Transverse colon (tissue), 4 donors: Measurements from ENCODE around the gene ADK. TPM values are rescaled to one million over a fixed set of nuclear protein-coding genes. Genes with fewer than 3 reads are reported as not detected.

Source experiments
- DNase-seq: peaks from one replicate; pipeline ENCODE4 v3.0.0-alpha.2; 2019
- H3K27ac ChIP-seq, 4 donors: fragments of 200-600 bp; sonication (generic); 2 replicates each; pipeline ENCODE4 v1.5.1; 2016 to 2018; ENCODE audit warnings: inconsistent platforms in 4 of 4
- H3K27me3 ChIP-seq: fragments of 200-600 bp; sonication (generic); 2 replicates; pipeline ENCODE4 v1.5.1; 2017; ENCODE audit warnings: inconsistent platforms
- H3K36me3 ChIP-seq, 4 donors: fragments of 200-600 bp; sonication (generic); 2 replicates each; pipeline ENCODE4 v1.5.1; 2017 to 2019; ENCODE audit warnings: inconsistent platforms in 4 of 4
- H3K4me1 ChIP-seq, 4 donors: fragments of 200-600 bp; sonication (generic); 2 replicates each; pipeline ENCODE4 v1.5.1; 2017 to 2020; ENCODE audit warnings: inconsistent platforms in 4 of 4
- H3K4me3 ChIP-seq, 4 donors: fragments of 200-600 bp; sonication (generic); 1 replicate in 1 of 4; 2 replicates in 3 of 4; pipeline versions ENCODE4 v1.5.1 to v1.6.1; 2017 to 2019; ENCODE audit warnings: inconsistent platforms in 4 of 4
- H3K9me3 ChIP-seq, 2 donors: fragments of 200-600 bp; sonication (generic); 2 replicates each; pipeline ENCODE4 v1.5.1; 2017 to 2019; ENCODE audit warnings: inconsistent platforms in 2 of 2
- EP300 ChIP-seq: sonication (generic); formaldehyde crosslinking; IDR thresholded peaks from one replicate; pipeline ENCODE4 v1.6.1; 2017; ENCODE audit warnings: antibody characterized with exemption, low read depth
- POLR2A ChIP-seq: fragments of 450-650 bp; IDR thresholded peaks from one replicate; pipeline ENCODE4 v1.6.1; 2016; ENCODE audit warnings: antibody characterized with exemption, mild to moderate bottlenecking, moderate library complexity
- POLR2AphosphoS5 ChIP-seq, 3 donors: sonication (generic); formaldehyde crosslinking; IDR thresholded peaks; one replicate each; pipeline ENCODE4 v1.6.1; 2016; ENCODE audit warnings: antibody characterized with exemption in 3 of 3
- WGBS, 2 donors: methylation state at CpG; one replicate each; pipeline ENCODE4 v1.1.5; 2018; ENCODE audit warnings: low coverage in 1 of 2; 5-methylcytosine and 5-hydroxymethylcytosine counted together
- in situ Hi-C, 4 donors: fragments of 200-750 bp; cut with MboI; loops; one replicate each; pipeline versions ENCODE4 v1.15.0 to v1.15.1; 2017; ENCODE audit warnings: low sequenced_read_pairs in 3 of 4, low pct_ligation_motif_present in 1 of 4, low pct_unique_long_range_greater_than_20kb in 1 of 4
- intact Hi-C: fragments of 100-400 bp; cut with DNase I; formaldehyde crosslinking; loops from one replicate; pipeline ENCODE4 v1.15.1; 2023; ENCODE audit warnings: low total_unique reads
- total RNA-seq, 4 donors: library from RNA; depleted of rRNA; stranded (reverse); fragments of >200 nt; gene quantifications; one replicate each; pipeline ENCODE4 v1.1.0, GENCODE V29; 2016
- TF ChIP-seq, protein P1 (sequence below), 5 experiments: fragments of 200-600 bp in 3 of 5; fragments of 450-650 bp in 2 of 5; sonication (generic) in 3 of 5; IDR thresholded peaks; 1 replicate in 2 of 5; 2 replicates in 3 of 5; pipeline ENCODE4 v1.5.1; 2016 to 2017; ENCODE audit warnings: antibody characterized with exemption in 5 of 5, inconsistent platforms in 3 of 5, mild to moderate bottlenecking in 2 of 5, moderate library complexity in 1 of 5

ADK gene
- total RNA-seq, 4 donors from 2014 or later = 6.8 to 25.2 (median 14.8) TPM

DNA sequence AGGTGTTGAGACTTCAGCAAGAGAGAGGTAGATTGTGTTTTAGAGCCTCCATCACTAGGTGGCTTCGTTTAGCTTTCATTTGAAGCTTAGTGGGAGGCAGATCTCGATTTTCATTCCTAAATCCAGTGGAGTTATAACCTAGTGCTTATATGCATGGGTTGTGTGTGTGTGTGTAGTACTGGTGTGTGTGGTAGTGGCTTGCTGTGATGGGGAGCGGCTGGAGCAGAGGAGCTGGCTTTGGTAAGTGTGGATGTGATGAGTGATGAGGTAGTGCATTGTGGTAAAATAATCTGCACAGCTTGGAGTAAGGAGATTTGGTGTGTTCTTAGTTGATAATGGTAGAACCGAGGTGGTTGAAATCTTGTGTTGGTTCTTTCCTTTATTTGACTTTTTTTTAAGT, 43.6 kb upstream of the ADK start:
- DNase-seq = no peak
- H3K4me1 ChIP-seq = peaks cover 0 to under 1% (median 0%) of the 10 kb centered on the region in 4 donors
- no peak overlapping the region for H3K4me3 ChIP-seq
- no peaks in the 10 kb centered on the region for H3K27me3 ChIP-seq
- no peak overlapping the region for H3K27ac ChIP-seq
- intact Hi-C loops (no loop called here), in situ Hi-C loops (no loop called here)
- H3K9me3 ChIP-seq = no peaks in the 10 kb centered on the region
- TF ChIP-seq EP300 = no peak
- TF ChIP-seq POLR2AphosphoS5 (IDR thresholded peaks at IDR 0.05) = no peak
- TF ChIP-seq POLR2A = no peak
- TF ChIP-seq, protein P1, sequence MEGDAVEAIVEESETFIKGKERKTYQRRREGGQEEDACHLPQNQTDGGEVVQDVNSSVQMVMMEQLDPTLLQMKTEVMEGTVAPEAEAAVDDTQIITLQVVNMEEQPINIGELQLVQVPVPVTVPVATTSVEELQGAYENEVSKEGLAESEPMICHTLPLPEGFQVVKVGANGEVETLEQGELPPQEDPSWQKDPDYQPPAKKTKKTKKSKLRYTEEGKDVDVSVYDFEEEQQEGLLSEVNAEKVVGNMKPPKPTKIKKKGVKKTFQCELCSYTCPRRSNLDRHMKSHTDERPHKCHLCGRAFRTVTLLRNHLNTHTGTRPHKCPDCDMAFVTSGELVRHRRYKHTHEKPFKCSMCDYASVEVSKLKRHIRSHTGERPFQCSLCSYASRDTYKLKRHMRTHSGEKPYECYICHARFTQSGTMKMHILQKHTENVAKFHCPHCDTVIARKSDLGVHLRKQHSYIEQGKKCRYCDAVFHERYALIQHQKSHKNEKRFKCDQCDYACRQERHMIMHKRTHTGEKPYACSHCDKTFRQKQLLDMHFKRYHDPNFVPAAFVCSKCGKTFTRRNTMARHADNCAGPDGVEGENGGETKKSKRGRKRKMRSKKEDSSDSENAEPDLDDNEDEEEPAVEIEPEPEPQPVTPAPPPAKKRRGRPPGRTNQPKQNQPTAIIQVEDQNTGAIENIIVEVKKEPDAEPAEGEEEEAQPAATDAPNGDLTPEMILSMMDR (IDR thresholded peaks at IDR 0.05) = no peak
- 79 to 88% methylated on average over 4 of the region's 4 CpGs for WGBS, 2 donors
- peaks cover 0 to 82% (median 40%) of the 10 kb centered on the region in 4 donors for H3K36me3 ChIP-seq

DNA sequence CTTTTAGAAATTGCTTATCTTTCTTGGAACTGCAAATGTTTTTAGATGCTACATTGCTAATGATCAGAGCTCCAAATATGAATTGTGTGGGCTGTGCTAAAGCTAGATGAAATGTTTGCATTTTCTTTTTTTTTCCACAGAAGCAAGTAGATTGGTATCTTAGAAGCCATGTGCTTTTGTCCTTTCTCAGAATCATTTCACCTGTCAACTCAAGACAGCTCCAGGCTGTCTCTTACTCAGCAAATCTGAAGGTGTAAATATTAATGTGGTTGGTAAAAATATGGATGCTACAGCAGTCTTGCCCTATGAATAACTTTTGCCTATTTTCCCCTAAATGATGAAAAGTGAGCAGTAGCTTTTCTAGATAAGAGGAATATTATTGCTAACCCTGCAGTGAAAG, 41.6 kb upstream of the ADK start:
- TF ChIP-seq EP300 (no peak), POLR2AphosphoS5 (IDR thresholded peaks at IDR 0.05) (no peak), POLR2A (no peak)
- TF ChIP-seq, protein P1 (IDR thresholded peaks at IDR 0.05) = no peak
- DNase-seq = no peak
- in situ Hi-C loops (no loop called here), intact Hi-C loops (no loop called here)
- no peaks in the 10 kb centered on the region for H3K9me3 ChIP-seq
- H3K27ac ChIP-seq = no peak overlapping the region
- peaks cover 0 to 10% (median 0%) of the 10 kb centered on the region in 4 donors for H3K4me1 ChIP-seq
- peaks cover 0 to 84% (median 41%) of the 10 kb centered on the region in 4 donors for H3K36me3 ChIP-seq
- no peak overlapping the region for H3K4me3 ChIP-seq
- H3K27me3 ChIP-seq = no peaks in the 10 kb centered on the region

DNA sequence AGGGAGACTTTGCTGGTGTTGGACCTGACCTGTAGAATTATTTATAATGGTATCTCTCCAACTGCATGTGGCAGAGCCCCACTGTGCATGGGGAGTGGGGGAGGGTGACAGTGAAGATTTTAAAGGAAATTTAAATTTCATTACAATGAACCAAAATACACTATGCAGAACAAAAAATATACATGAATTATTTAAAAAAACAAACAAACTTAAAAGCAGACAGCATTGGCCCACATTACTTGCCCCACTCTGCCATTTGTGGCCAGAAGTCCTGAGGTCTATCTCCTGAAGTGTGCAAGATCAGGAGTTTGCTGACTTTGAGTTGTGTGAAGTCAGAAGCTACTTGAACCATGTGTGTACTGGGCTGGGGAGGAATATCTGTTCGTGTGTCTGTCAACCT, 40.9 kb upstream of the ADK start:
- Histone ChIP-seq H3K36me3 (peaks cover 0 to 85% (median 41%) of the 10 kb centered on the region in 4 donors), H3K27me3 (no peaks in the 10 kb centered on the region), H3K4me3 (no peak overlapping the region), H3K4me1 (peaks cover 0 to 10% (median 0%) of the 10 kb centered on the region in 4 donors), H3K27ac (no peak overlapping the region), H3K9me3 (no peaks in the 10 kb centered on the region)
- intact Hi-C loops = no loop called here
- TF ChIP-seq EP300 (no peak), POLR2A (no peak), POLR2AphosphoS5 (IDR thresholded peaks at IDR 0.05) (no peak)
- TF ChIP-seq, protein P1 (IDR thresholded peaks at IDR 0.05) = no peak
- in situ Hi-C loops = no loop called here
- WGBS, 2 donors = 90% methylated on average over 1 of the region's 1 CpG; no CpG with 5 or more reads in 1 of the 2 donors
- DNase-seq = no peak

DNA sequence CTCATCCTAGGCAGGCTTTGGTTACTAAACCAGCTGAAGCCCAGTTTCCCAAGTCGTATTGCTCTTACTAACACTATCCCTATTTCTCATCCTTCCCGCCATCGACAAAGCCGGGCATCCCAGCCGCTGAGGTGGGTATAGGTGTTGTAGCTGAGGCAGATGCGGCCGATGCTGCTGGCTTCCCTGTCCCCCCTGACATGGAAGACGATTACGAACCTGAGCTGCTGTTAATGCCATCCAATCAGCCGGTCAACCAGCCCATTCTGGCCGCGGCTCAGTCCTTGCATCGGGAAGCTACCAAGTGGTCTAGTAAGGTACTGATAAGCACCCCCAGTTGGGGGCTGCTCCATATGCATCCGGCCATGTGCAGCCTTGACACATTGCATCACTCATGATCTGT, 39.2 kb upstream of the ADK start:
- no peak overlapping the region for H3K4me3 ChIP-seq
- H3K4me1 ChIP-seq = peaks cover 0 to 10% (median 0%) of the 10 kb centered on the region in 4 donors

More for the DNA sequence above, 39.2 kb upstream of the ADK start:
- WGBS, 2 donors = 90 to 99% methylated on average over 2 to 11 of the region's 14 CpGs
- TF ChIP-seq, protein P1 (IDR thresholded peaks at IDR 0.05) = no peak
- TF ChIP-seq POLR2AphosphoS5 (IDR thresholded peaks at IDR 0.05) (no peak), EP300 (no peak), POLR2A (no peak)
- H3K36me3 ChIP-seq = peaks cover 0 to 84% (median 41%) of the 10 kb centered on the region in 4 donors
- intact Hi-C loops (no loop called here), in situ Hi-C loops (no loop called here)
- no peaks in the 10 kb centered on the region for H3K9me3 ChIP-seq
- H3K27me3 ChIP-seq = no peaks in the 10 kb centered on the region
- H3K27ac ChIP-seq = no peak overlapping the region
- DNase-seq = no peak
